Neural cell (in vitro differentiated cells): ENCODE results near the gene OR52E6. TPM values are rescaled to one million over a fixed set of nuclear protein-coding genes. Genes with fewer than 3 reads are reported as not detected.

Experiments
- H2AFZ ChIP-seq: fragments of 200-600, 300-800 bp; sonication (generic), shearing (Covaris generic); 2 replicates; pipeline ENCODE4 v1.6.0; 2014; ENCODE audit warnings: low read depth, mild to moderate bottlenecking, antibody characterized with exemption, low read length, moderate library complexity
- H3F3A ChIP-seq: fragments of 200-600 bp; shearing (Covaris generic); 2 replicates; pipeline ENCODE4 v1.6.1; 2016; ENCODE audit warnings: mild to moderate bottlenecking, moderate library complexity, mixed read lengths, antibody characterized with exemption, low read length; ENCODE audit not compliant: insufficient read depth, poor library complexity, severe bottlenecking
- H3K27ac ChIP-seq: fragments of 200-600, 300-800 bp; sonication (generic), shearing (Covaris generic); 2 replicates; pipeline ENCODE4 v1.5.1; 2014; ENCODE audit warnings: mild to moderate bottlenecking, low read length, moderate library complexity
- H3K27me3 ChIP-seq: fragments of 300-800, 200-600 bp; sonication (generic), shearing (Covaris generic); 2 replicates; pipeline ENCODE4 v1.6.0; 2014; ENCODE audit warnings: mild to moderate bottlenecking, low read depth, low read length, moderate library complexity; ENCODE audit not compliant: insufficient read depth
- H3K36me3 ChIP-seq: fragments of 300-800, 200-600 bp; sonication (generic), shearing (Covaris generic); 2 replicates; pipeline ENCODE4 v1.5.1; 2014; ENCODE audit warnings: mild to moderate bottlenecking, antibody characterized with exemption, low read length, moderate library complexity; ENCODE audit not compliant: insufficient read depth
- H3K4me2 ChIP-seq: fragments of 300-800, 200-600 bp; sonication (generic), shearing (Covaris generic); 2 replicates; pipeline ENCODE4 v1.6.0; 2014; ENCODE audit warnings: mild to moderate bottlenecking, low read length
- H3K4me3 ChIP-seq: fragments of 300-800, 200-600 bp; sonication (generic), shearing (Covaris generic); 2 replicates; pipeline ENCODE4 v1.5.1; 2014; ENCODE audit warnings: mild to moderate bottlenecking, low read length, moderate library complexity
- H3K79me2 ChIP-seq: fragments of 200-600 bp; shearing (Covaris generic); replicated peaks from 2 replicates; pipeline ENCODE4 v1.6.0; 2014; ENCODE audit warnings: mild to moderate bottlenecking, low read length, moderate library complexity; ENCODE audit not compliant: insufficient read depth
- H3K9ac ChIP-seq: fragments of 300-800, 200-600 bp; sonication (generic), shearing (Covaris generic); 2 replicates; pipeline ENCODE4 v1.6.1; 2016; ENCODE audit warnings: mild to moderate bottlenecking, low read length, mixed read lengths
- H3K9me2 ChIP-seq: fragments of 200-600 bp; shearing (Covaris generic); 2 replicates; pipeline ENCODE4 v1.6.1; 2016; ENCODE audit warnings: mild to moderate bottlenecking, low read length, mixed read lengths; ENCODE audit not compliant: insufficient read depth
- H3K9me3 ChIP-seq: fragments of 200-600, 300-800 bp; sonication (generic), shearing (Covaris generic); 2 replicates; pipeline ENCODE4 v1.6.1; 2016; ENCODE audit warnings: mild to moderate bottlenecking, mixed run types, low read length, moderate library complexity, mixed read lengths
- H4K20me1 ChIP-seq: fragments of 200-600 bp; shearing (Covaris generic); 2 replicates; pipeline ENCODE4 v1.6.1; 2016; ENCODE audit warnings: mild to moderate bottlenecking, mixed run types; ENCODE audit not compliant: insufficient read depth
- EP300 ChIP-seq: fragments of 450-650 bp; conservative IDR thresholded peaks from 2 replicates; pipeline ENCODE4 v1.6.1; 2014; ENCODE audit warnings: antibody characterized with exemption, mild to moderate bottlenecking, moderate library complexity; ENCODE audit not compliant: poor library complexity, severe bottlenecking
- EZH2 ChIP-seq: fragments of 200-600, 300-800 bp; shearing (Covaris generic), sonication (generic); IDR thresholded peaks from 2 replicates; pipeline ENCODE4 v1.6.1; 2014; ENCODE audit warnings: antibody characterized with exemption, low read length, borderline replicate concordance, mild to moderate bottlenecking; ENCODE audit not compliant: insufficient read depth, poor library complexity, severe bottlenecking
- MXI1 ChIP-seq: fragments of 450-650 bp; conservative IDR thresholded peaks from 2 replicates; pipeline ENCODE4 v1.6.1; 2014; ENCODE audit warnings: antibody characterized with exemption, mild to moderate bottlenecking; ENCODE audit not compliant: poor library complexity, severe bottlenecking
- POLR2AphosphoS5 ChIP-seq: IDR thresholded peaks from 2 replicates; pipeline ENCODE4 v1.6.1; 2012
- RAD21 ChIP-seq: fragments of 450-650 bp; conservative IDR thresholded peaks from 2 replicates; pipeline ENCODE4 v1.6.1; 2014; ENCODE audit warnings: antibody characterized with exemption, mild to moderate bottlenecking, moderate library complexity
- SMC3 ChIP-seq: fragments of 450-650 bp; conservative IDR thresholded peaks from 2 replicates; pipeline ENCODE4 v1.6.1; 2014; ENCODE audit warnings: antibody characterized with exemption, mild to moderate bottlenecking, moderate library complexity; ENCODE audit not compliant: poor library complexity
- TAF1 ChIP-seq: IDR thresholded peaks from 2 replicates; pipeline ENCODE4 v1.6.1; 2012; ENCODE audit warnings: low read depth
- polyA plus RNA-seq: library from polyadenylated mRNA; depleted of rRNA; stranded (reverse); fragments of >200 nt; gene quantifications from 2 replicates; pipeline ENCODE4 v1.2.3, GENCODE V29; 2014
- TF ChIP-seq, protein P1 (sequence below): fragments of 450-650 bp; IDR thresholded peaks from 2 replicates; pipeline ENCODE4 v1.5.1; 2014; ENCODE audit warnings: antibody characterized with exemption, mild to moderate bottlenecking, moderate library complexity; ENCODE audit not compliant: poor library complexity, severe bottlenecking
- TF ChIP-seq, protein P2 (sequence below): IDR thresholded peaks from 2 replicates; pipeline ENCODE4 v1.6.1; 2012; ENCODE audit warnings: borderline replicate concordance

OR52E6 gene
- polyA plus RNA-seq, 1 donor from 2014 or later: not detected

DNA sequence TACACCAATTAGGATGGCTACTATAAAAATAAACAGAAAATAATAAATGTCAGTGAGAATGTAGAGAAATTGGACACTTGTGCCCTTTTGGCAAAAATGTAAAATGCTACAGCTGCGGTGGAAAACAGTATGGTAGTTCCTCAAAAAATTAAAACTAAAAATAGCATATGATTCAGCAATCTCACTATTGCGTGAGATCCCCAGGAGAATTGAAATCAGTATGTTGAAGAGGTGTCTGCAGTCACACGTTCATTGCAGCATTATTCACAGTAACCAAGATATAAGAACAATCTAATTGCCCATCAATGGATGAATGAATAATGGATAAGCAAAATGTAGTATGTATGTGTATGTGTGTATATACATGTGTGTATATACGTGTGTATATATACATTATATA, 26.2 kb downstream of the OR52E6 start:
- peak overlapping the region; percentile 86 for H3K27ac ChIP-seq
- H3K79me2 ChIP-seq: no peaks in the 10 kb centered on the region
- no peaks in the 10 kb centered on the region for H3K27me3 ChIP-seq
- no peaks in the 10 kb centered on the region for H3K36me3 ChIP-seq
- H3K9me3 ChIP-seq: no peaks in the 10 kb centered on the region
- no peak overlapping the region for H2AFZ ChIP-seq
- no peaks in the 10 kb centered on the region for H4K20me1 ChIP-seq
- H3K4me3 ChIP-seq: peak overlapping the region; percentile 24
- H3F3A ChIP-seq: no peaks in the 10 kb centered on the region
- TF ChIP-seq, protein P1, sequence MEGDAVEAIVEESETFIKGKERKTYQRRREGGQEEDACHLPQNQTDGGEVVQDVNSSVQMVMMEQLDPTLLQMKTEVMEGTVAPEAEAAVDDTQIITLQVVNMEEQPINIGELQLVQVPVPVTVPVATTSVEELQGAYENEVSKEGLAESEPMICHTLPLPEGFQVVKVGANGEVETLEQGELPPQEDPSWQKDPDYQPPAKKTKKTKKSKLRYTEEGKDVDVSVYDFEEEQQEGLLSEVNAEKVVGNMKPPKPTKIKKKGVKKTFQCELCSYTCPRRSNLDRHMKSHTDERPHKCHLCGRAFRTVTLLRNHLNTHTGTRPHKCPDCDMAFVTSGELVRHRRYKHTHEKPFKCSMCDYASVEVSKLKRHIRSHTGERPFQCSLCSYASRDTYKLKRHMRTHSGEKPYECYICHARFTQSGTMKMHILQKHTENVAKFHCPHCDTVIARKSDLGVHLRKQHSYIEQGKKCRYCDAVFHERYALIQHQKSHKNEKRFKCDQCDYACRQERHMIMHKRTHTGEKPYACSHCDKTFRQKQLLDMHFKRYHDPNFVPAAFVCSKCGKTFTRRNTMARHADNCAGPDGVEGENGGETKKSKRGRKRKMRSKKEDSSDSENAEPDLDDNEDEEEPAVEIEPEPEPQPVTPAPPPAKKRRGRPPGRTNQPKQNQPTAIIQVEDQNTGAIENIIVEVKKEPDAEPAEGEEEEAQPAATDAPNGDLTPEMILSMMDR: no peak
- peak; percentile 69 for TF ChIP-seq EP300
- TF ChIP-seq MXI1: no peak
- TF ChIP-seq, protein P2, sequence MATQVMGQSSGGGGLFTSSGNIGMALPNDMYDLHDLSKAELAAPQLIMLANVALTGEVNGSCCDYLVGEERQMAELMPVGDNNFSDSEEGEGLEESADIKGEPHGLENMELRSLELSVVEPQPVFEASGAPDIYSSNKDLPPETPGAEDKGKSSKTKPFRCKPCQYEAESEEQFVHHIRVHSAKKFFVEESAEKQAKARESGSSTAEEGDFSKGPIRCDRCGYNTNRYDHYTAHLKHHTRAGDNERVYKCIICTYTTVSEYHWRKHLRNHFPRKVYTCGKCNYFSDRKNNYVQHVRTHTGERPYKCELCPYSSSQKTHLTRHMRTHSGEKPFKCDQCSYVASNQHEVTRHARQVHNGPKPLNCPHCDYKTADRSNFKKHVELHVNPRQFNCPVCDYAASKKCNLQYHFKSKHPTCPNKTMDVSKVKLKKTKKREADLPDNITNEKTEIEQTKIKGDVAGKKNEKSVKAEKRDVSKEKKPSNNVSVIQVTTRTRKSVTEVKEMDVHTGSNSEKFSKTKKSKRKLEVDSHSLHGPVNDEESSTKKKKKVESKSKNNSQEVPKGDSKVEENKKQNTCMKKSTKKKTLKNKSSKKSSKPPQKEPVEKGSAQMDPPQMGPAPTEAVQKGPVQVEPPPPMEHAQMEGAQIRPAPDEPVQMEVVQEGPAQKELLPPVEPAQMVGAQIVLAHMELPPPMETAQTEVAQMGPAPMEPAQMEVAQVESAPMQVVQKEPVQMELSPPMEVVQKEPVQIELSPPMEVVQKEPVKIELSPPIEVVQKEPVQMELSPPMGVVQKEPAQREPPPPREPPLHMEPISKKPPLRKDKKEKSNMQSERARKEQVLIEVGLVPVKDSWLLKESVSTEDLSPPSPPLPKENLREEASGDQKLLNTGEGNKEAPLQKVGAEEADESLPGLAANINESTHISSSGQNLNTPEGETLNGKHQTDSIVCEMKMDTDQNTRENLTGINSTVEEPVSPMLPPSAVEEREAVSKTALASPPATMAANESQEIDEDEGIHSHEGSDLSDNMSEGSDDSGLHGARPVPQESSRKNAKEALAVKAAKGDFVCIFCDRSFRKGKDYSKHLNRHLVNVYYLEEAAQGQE: no peak
- TF ChIP-seq POLR2AphosphoS5: peak; percentile 66
- TF ChIP-seq TAF1: no peak
- no peak for TF ChIP-seq EZH2
- TF ChIP-seq RAD21: no peak
- TF ChIP-seq SMC3: no peak
- H3K9me2 ChIP-seq: no peaks in the 10 kb centered on the region
- H3K4me2 ChIP-seq: peak overlapping the region; percentile 51
- H3K9ac ChIP-seq: peak overlapping the region; percentile 32

DNA sequence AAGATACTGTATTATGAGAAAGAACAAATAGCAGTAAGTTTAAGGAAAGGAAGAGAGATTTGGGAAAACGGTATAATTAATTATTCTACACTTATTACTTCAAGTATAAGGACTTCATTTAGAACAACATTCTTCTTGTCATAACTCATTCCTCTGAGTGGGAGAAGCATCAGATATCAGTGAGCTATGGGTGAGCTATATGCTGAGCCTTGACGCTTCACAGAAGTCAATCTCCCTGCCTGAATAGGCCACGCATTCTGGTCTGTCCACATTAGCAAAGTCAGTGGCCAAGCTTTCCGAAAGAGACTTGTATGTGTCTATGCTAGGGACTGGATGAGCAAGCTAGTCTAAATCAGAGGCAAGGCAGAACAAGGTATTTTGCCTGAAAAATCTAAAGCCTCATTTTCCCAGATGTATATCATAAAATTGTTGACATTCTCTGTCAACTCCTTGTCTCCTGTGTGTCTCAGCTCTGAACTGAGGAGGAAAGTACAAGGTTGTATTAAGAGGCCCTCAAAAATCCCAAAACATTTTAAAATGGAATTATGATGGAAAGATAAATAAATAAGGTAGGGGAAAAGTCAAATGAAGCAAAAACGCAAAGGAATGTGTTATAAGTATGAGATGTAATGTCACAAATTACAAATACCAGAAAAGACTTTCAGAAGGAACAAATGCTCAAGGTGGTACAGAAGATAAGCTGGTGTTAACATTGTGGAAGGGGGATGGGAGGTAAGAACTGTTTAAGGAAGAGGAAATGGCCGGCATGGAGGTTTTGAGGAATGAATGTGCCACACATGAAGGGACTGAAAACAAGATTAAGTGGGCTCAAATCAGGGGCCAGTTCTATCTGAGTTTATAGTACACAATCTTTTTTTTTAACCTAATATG, 31.5 kb downstream of the OR52E6 start:
- H3K9ac ChIP-seq: no peak overlapping the region
- H3K36me3 ChIP-seq: no peaks in the 10 kb centered on the region
- H3K79me2 ChIP-seq: no peaks in the 10 kb centered on the region
- H4K20me1 ChIP-seq: no peaks in the 10 kb centered on the region
- no peak overlapping the region for H2AFZ ChIP-seq
- no peak overlapping the region for H3K27ac ChIP-seq
- H3F3A ChIP-seq: no peaks in the 10 kb centered on the region
- H3K4me2 ChIP-seq: no peak overlapping the region
- H3K9me2 ChIP-seq: no peaks in the 10 kb centered on the region
- no peak overlapping the region for H3K4me3 ChIP-seq
- no peaks in the 10 kb centered on the region for H3K27me3 ChIP-seq
- no peaks in the 10 kb centered on the region for H3K9me3 ChIP-seq
- TF ChIP-seq RAD21: no peak
- no peak for TF ChIP-seq EZH2
- TF ChIP-seq EP300: no peak
- TF ChIP-seq, protein P2: no peak
- TF ChIP-seq, protein P1: no peak
- no peak for TF ChIP-seq MXI1
- no peak for TF ChIP-seq TAF1
- TF ChIP-seq POLR2AphosphoS5: no peak
- TF ChIP-seq SMC3: no peak
